ENCODE measurements around the gene PRDX6.
A peak's percentile ranks its signal among the peaks of the same experiment; 100 is the strongest.
"Not testable (repeated sequence)": the region's sequence is repeated elsewhere in the genome, so short reads cannot be mapped to it uniquely, and the experiment has no call there.

PRDX6 gene

GRCh38 chr1:173462666-173463065 is 14.5 kb upstream of the PRDX6 start:
- not testable (repeated sequence) for FAIRE-seq

DNA sequence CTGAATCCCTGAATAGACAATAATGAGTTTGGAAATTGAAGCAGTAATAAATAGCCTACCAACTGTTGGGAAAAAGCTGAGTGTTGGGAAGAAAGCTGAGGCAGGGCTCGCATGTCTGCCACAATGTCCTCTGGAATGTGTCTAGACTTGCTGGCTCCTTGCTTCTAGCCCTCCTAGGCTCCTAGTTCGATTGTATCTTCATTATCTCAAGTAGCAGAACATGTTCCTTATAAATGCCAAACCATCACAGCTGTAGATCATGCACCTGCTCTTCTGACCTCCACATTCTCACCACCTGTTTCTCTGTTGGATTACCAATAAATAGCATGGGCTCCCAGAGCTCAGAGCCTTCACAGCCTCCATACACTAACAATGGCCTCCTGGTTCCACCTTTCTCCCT is 12.9 kb upstream of the PRDX6 start:
- FAIRE-seq; DNase-seq (ENCODE audit: extremely low spot score, insufficient read length, low read depth): not testable (repeated sequence)

More at GRCh38 chr1:173462666-173463065, 14.5 kb upstream of the PRDX6 start:
- not testable (repeated sequence) for DNase-seq (ENCODE audit: extremely low spot score, insufficient read length, low read depth)

DNA sequence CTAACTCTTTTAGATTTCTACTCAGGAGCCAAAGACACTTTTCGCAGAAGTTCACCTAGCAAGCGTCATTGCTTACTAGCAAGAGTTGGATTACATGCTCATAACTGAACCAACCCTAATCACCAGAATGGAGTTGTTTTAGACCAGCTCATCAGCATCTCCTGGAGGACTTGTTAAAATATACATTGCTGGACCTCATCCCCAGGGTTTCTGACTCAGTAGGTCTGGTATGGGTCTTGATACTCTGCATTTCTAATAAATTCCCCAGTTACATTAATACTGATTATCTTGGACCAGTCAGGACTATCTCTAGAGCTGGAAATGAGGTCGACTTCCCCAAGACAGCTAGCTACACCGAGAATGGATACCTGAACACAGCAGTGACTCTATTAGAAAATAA is 9.7 kb upstream of the PRDX6 start:
- no peak for FAIRE-seq
- DNase-seq (ENCODE audit: extremely low spot score, insufficient read length, low read depth): no peak

DNA sequence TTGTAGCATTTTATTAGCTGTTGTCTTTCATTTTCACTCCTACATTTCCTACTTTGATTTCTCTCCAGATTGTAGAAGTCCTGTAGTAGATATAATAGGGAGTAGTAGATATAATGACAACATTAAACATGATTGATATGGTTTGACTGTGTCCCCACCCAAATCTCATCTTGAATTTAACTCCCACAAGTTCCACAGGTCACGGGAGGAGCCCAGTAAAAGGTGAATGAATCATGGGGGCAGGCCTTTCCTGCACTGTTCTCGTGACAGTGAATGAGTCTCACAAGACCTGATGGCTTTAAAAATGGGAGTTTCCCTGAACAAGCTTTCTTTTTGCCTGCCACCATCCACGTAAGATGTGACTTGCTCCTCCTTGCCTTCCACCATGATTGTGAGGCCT is 7.5 kb upstream of the PRDX6 start:
- DNase-seq (ENCODE audit: extremely low spot score, insufficient read length, low read depth) (no peak), FAIRE-seq (no peak)

DNA sequence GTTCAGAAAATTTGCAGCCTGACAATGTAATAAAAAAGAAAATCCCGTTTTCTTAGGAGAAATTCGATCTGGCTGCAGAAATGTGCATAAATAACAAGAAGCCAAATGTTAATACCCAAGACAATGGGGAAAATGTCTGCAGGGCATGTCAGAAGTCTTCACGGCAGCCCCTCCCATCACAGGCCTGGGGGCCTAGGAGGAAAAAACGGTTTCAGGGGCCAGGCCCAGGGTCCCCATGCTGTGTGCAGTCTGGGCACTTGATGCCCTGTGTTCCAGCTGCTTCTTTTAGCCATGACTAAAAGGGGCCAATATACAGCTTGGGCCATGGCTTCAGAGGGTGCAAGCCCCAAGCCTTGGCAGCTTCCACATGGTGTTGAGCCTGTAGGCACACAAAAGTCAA is 6.5 kb upstream of the PRDX6 start:
- no peak for DNase-seq (ENCODE audit: extremely low spot score, insufficient read length, low read depth)
- FAIRE-seq: no peak

- FAIRE-seq (no peak), DNase-seq (ENCODE audit: extremely low spot score, insufficient read length, low read depth) (no peak)
Measured at GRCh38 chr1:173473599-173474011, 3.5 kb upstream of the PRDX6 start.

- FAIRE-seq (no peak), DNase-seq (ENCODE audit: extremely low spot score, insufficient read length, low read depth) (no peak)
Measured at GRCh38 chr1:173474097-173474779, 2.9 kb upstream of the PRDX6 start.

DNA sequence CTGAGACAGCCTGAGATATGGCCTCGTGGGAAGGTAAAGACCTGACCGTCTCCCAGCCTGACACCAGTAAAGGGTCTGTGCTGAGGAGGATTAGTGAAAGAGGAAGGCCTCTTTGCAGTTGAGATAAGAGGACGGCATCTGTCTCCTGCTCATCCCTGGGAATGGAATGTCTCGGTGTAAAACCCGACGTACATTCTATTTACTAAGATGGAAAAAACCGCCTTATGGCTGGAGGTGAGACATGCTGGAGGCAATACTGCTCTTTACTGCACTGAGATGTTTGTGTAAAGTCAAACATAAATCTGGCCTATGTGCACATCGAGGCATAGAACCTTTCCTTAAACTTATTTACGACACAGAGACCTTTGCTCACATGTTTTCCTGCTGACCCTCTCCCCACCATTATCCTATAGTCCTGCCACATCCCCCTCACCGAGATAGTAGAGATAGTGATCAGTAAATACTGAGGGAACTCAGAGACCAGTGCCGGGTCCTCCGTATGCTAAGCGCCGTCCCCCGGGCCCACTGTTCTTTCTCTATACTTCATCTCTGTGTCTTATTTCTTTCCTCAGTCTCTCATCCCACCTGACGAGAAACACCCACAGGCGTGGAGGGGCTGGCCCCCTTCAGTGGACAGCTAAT is 2.2 kb upstream of the PRDX6 start:
- FAIRE-seq; DNase-seq (ENCODE audit: extremely low spot score, insufficient read length, low read depth): not testable (repeated sequence)

GRCh38 chr1:173475564-173476196 is 1.5 kb upstream of the PRDX6 start:
- no peak for DNase-seq (ENCODE audit: extremely low spot score, insufficient read length, low read depth)
- no peak for FAIRE-seq

DNA sequence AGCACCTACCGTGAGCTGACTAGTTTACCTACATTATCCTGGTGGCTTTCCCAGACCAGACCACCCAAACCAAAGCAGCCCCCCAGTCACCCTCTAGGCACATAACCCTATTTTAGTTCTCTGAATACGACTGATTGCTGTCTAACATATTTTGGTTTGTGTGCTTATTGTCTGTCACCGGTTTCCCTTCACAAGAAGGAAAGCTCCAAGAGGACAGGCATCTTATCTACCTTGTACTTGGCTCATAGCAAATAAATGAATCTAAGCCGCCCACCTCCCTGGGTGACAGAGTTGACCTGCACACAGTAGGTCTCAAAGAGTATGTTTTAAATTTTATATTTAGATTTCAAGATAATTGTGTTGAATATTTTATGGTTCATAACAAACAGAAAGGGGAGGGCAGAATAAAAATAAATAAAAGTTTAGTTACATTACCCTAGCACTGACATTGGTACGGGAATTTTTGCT is 904 bp upstream of the PRDX6 start:
- FAIRE-seq (no peak), DNase-seq (ENCODE audit: extremely low spot score, insufficient read length, low read depth) (no peak)

GRCh38 chr1:173476665-173477285 is 360 bp upstream of the PRDX6 start:
- DNase-seq (ENCODE audit: extremely low spot score, insufficient read length, low read depth) (peak; percentile 76), FAIRE-seq (peak; percentile 66)

- no peak for DNase-seq (ENCODE audit: extremely low spot score, insufficient read length, low read depth)
- FAIRE-seq: no peak
Measured at GRCh38 chr1:173478094-173478674, 1.0 kb downstream of the PRDX6 start.

- DNase-seq (ENCODE audit: extremely low spot score, insufficient read length, low read depth) (no peak), FAIRE-seq (no peak)
Measured at GRCh38 chr1:173479649-173480048, 2.5 kb downstream of the PRDX6 start.

GRCh38 chr1:173481195-173481772 is 4.1 kb downstream of the PRDX6 start:
- FAIRE-seq (no peak), DNase-seq (ENCODE audit: extremely low spot score, insufficient read length, low read depth) (no peak)

GRCh38 chr1:173482683-173483082 is 5.5 kb downstream of the PRDX6 start:
- DNase-seq (ENCODE audit: extremely low spot score, insufficient read length, low read depth): no peak
- FAIRE-seq: peak; percentile 39

GRCh38 chr1:173484276-173484675 is 7.1 kb downstream of the PRDX6 start:
- FAIRE-seq: no peak

GRCh38 chr1:173485401-173485800 is 8.3 kb downstream of the PRDX6 start:
- DNase-seq (ENCODE audit: extremely low spot score, insufficient read length, low read depth): no peak
- no peak for FAIRE-seq

More at GRCh38 chr1:173484276-173484675, 7.1 kb downstream of the PRDX6 start:
- DNase-seq (ENCODE audit: extremely low spot score, insufficient read length, low read depth): no peak

GRCh38 chr1:173488001-173488400 is 10.9 kb downstream of the PRDX6 start:
- FAIRE-seq (no peak), DNase-seq (ENCODE audit: extremely low spot score, insufficient read length, low read depth) (no peak)

- DNase-seq (ENCODE audit: extremely low spot score, insufficient read length, low read depth) (no peak), FAIRE-seq (no peak)
Measured at GRCh38 chr1:173489149-173489600, 12.0 kb downstream of the PRDX6 start.

DNA sequence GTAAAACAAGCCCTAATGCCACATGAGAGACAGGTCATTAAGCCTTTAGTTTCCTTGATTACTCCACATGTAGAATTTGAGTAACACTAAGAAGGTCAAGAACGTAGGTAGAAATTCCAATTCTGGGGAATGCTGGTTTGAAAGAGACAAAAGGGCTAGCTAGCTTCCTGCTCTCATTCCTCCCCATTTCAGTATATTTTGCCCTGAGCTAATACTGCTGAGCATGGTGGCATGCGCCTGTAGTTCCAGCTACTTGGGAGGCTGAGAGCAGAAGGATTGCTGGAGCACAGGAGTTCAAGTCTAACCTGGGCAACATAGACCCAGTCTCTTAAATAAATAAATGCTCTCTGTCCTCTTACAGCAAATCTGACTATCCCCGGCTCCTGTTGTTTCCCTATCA is 12.8 kb downstream of the PRDX6 start:
- no peak for DNase-seq (ENCODE audit: extremely low spot score, insufficient read length, low read depth)

More for the DNA sequence above, 12.8 kb downstream of the PRDX6 start:
- no peak for FAIRE-seq
